ENCODE results near the gene RASIP1.

The RASIP1 gene

GRCh38 chr19:48756212-48756611, 15.8 kb upstream of the RASIP1 start:
- DNase-seq (ENCODE audit: low read depth in 2 of 2) = no peak

DNA sequence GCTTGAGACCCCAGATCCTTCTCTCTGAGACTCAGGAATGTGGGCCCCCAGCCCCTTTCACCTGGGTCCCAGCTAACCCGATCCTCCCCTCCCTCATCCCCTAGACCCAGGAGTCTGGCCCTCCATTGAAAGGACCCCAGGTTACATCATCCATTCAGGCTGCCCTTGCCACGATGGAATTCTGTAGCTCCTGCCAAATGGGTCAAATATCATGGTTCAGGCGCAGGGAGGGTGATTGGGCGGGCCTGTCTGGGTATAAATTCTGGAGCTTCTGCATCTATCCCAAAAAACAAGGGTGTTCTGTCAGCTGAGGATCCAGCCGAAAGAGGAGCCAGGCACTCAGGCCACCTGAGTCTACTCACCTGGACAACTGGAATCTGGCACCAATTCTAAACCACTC, 15.4 kb upstream of the RASIP1 start:
- no peak for DNase-seq (ENCODE audit: low read depth in 2 of 2)

DNA sequence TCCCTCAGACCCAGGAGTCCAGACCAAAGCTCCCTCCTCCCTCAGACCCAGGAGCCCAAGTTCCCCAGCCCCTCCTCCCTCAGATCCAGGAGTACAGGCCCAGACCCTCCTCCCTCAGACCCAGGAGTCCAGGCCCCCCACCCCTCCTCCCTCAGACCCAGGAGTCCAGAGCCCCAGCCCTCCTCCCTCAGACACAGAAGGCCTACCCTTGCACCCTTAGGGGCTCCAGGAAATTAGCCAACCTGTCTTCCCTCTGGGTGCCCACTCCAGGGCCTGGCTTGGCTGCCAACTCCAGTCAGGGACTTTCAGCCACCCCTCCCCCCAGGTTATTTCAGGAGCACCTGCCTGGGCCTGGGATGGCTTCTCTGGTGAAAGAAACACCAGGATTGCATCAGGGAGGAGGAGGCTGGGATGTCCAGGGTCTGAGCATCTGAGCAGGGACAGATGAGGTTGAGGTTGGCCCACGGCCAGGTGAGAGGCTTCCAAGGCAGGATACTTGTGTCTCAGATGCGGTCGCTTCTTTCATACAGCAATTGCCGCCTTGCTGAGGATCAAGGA, 14.8 kb upstream of the RASIP1 start, which contains the start of gene FGF21:
Gene FGF21, plus strand, starts transcription at position 441 of the 558 bp plus-strand sequence. CDS start 713 bp downstream, outside the sequence.
- DNase-seq (ENCODE audit: low read depth in 2 of 2) = no peak

GRCh38 chr19:48752496-48753365, 12.3 kb upstream of the RASIP1 start, which contains the start of gene FUT1:
FUT1 (minus strand) TSS chr19:48752641; CDS start chr19:48751281, 1,360 bp downstream.
- no peak for DNase-seq (ENCODE audit: low read depth in 2 of 2)

GRCh38 chr19:48751845-48752495, 11.6 kb upstream of the RASIP1 start:
- no peak for DNase-seq (ENCODE audit: low read depth in 2 of 2)

DNA sequence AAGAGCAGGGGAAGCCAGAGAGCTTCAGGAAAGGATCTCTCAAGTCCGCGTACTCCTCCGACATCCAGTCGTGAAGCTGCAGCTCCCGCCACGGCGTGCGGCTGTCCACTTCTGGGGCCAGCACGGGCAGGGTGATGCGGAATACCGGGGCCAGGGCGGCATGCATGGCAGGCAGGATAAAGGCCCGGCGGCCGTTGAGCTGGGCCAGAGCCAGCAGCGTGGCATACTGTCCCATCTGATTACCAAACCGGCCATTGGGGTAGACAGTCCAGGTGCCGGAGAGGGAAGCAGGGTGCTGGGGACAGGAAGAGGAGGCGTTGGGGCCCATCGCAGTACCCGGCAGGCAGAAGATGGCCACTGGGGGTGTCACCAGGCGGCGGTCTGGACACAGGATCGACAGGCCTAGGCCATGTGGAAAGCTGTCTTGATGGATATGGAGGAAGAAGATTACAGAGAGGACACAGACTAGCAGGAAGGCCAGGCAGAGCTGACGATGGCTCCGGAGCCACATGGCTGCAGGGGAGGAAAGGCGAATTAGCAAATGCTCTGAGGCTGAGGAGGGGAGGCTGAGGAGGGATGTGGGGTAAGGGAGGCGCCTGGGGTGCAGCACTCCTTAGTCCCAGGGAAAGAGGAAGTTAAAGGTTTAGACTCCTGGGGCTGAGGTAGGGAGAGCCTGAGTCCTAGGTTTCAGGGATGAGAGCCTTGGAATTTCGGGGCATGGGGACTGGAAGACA, 10.5 kb upstream of the RASIP1 start:
- DNase-seq (ENCODE audit: low read depth in 2 of 2) = no peak

- DNase-seq (ENCODE audit: low read depth in 2 of 2) = no peak
Observed at GRCh38 chr19:48750351-48750750, 9.9 kb upstream of the RASIP1 start.

GRCh38 chr19:48749571-48750198, 9.3 kb upstream of the RASIP1 start:
- DNase-seq (ENCODE audit: low read depth in 2 of 2) = no peak

DNA sequence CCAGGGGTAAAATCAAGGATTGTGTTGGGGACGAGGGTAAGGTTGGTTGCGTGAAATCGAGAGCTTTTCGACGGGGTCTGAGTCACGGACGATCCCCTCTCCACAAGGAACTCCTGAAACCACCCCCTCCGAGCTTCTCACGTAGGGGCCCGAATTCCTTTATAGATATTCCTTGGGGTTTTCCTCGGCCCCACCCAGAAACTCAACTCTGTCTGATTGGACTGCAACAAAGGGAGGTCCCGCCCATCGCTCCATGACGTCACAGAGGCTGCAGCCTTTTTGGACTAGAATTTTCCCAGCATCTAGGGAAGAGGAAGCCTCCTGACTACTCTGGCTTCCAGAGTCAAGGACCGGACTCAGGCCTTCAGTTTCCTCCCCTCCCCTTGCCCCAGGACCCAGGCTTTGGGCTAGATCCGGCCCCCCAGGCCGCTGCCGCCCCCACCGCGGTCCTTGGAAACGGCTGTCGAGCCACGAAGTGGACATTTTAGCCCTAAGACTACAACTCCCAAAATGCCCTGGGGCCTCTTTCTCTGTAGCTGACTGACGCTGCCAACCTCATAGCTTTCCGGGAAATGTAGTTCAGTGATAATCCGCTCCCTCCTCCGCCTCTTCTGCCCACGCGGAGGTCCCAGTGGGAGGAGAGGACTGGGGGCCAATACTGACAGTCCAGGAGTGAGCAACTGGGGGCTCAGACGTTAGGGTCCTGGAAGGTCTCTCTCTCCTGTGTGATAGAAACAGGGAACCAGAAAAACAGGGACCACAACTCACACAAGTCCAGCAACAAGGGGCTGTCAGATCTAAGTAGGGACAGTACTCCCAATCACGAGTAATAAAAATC, 6.5 kb upstream of the RASIP1 start, which contains the start of gene IZUMO1:
Gene IZUMO1, minus strand, starts transcription at position 172 of the 838 bp plus-strand sequence. CDS start 1,050 bp downstream, outside the sequence.
- DNase-seq (ENCODE audit: low read depth in 2 of 2) = no peak

GRCh38 chr19:48746110-48746509, 5.7 kb upstream of the RASIP1 start:
- DNase-seq (ENCODE audit: low read depth in 2 of 2) = no peak

- peak in 1 of 2 donors; percentile 43 for DNase-seq (ENCODE audit: low read depth in 2 of 2)
Observed at GRCh38 chr19:48745208-48745995, 5.0 kb upstream of the RASIP1 start.

- no peak for DNase-seq (ENCODE audit: low read depth in 2 of 2)
Observed at GRCh38 chr19:48742096-48742495, 1.7 kb upstream of the RASIP1 start.

GRCh38 chr19:48741129-48741999, 954 bp upstream of the RASIP1 start:
- DNase-seq (ENCODE audit: low read depth in 2 of 2) = no peak

DNA sequence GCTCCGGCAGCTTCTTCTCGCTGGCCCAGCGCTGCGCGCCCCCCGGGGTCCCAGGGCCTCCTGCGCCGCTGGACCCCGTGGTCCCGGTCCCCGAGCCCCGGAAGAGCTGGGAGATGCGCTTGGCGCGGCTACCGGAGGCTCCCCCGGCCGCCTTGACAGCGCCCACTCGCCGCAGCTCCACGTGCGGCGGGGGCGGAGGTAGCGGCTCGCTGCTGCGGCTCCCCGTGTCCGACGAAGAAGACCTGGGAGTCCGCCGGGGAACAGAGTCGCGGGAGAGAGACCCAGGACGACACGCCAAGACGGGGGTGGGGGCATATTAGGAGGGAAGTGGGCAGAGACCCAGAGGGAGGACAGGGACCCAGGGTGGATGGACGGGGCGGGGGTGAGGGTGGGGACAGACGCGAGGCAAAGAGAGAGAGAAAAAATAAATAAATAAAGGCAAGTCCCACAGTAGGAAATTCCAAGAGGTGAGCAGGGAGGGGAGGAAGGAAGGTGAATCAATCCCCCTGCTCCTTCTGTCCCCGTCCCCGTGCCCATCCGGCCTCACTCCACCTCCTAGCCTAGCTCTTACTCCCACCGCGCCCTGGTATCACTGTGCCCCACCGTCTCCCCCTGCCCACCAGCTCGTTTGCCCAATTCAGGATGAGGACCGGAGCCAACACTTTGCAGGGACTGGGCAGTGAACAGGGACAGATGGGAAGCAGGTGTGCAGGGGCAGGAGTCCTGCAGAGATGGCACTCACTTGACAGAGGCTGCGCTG, 826 bp downstream of the RASIP1 start:
- no peak for DNase-seq (ENCODE audit: low read depth in 2 of 2)

DNA sequence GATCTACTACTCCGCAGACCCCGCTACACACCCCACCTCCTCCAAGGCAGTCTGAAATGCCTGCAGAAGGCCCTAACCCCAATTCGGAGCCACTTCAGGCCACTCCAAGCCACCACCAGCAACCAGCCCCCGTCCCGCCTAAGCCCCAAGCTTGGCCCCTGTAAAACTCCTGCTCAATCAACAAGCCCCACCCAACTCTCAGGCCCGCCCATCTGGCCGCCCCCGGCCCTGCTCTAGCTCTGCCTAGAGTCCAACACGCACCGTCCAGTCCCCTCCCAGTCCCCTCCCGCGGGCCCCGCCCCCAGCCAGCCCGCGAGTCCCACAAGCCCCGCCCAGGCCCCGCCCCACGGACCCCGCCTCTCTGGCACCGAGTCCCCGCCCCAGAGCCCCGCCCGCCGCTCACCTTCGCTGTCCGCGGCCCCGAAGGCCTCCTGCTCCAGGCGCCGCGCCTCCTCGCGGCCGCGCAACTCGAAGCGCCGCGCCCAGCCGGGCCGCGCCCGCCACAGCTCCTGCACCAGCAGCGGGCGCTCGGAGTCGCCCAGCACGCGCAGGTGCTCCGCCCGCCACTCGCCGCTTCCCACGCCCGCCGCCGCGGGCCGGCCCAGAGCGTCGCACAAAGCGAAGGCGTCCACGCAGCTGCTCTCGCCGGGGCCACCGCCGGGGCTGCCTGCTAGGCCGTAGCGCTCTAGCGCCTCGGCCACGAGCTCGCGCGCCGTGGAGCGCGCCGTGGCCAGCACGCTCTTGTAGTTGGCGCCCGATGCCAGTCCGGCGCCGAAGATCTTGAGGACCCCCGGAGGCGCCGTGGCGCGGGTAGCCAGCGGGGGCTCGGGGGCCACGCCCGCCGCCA, 1.6 kb downstream of the RASIP1 start:
- peak; percentile 93 to 97 for DNase-seq (ENCODE audit: low read depth in 2 of 2)

DNA sequence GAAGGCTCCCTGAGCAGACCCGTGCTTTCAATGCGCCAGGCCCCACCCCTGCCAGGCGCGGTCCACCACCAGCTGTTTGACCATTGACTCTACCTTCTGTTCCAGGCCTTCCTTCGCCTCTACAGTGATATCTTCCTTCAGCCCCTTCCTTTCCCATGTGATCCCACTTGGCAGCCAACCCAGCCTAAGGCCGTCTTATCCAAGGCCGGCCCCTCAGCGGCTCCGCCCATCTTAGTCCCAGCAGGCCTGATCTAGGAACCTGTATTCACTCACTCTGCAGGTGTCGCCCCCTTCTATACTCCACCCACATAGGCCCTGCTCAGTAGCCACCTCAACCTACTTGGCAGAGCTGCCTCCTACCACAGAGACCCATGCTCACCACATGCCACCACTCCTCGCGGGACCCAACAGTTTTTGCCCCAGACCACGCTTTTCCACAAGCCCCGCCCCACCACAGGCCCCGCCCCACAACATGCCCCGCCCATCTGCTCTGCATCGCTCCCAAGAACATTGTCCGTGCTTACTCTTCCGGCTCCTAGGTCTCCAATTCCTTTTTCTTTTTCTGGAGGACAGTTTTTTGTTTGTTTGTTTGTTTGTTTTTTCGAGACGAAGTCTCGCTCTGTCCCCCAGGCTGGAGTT, 2.9 kb downstream of the RASIP1 start:
- no peak for DNase-seq (ENCODE audit: low read depth in 2 of 2)
